Tibial artery (tissue), 4 donors: Measurements from ENCODE around the gene ZRANB1.

Experiments used
- DNase-seq, 2 donors: peaks; one replicate each; pipeline ENCODE4 v3.0.0-alpha.2; 2019
- H3K27ac ChIP-seq, 2 donors: fragments of 200-600 bp; sonication (generic) in 1 of 2; 1 replicate in 1 of 2; 2 replicates in 1 of 2; pipeline ENCODE4 v1.5.1; 2018 to 2019; ENCODE audit warnings: mild to moderate bottlenecking in 1 of 2
- H3K27me3 ChIP-seq, 2 donors: fragments of 200-600 bp; sonication (generic) in 1 of 2; one replicate each; pipeline versions ENCODE4 v1.5.1 to v1.6.0; 2016 to 2019
- H3K36me3 ChIP-seq, 3 donors: fragments of 200-600 bp; sonication (generic) in 2 of 3; one replicate each; pipeline ENCODE4 v1.5.1; 2016 to 2019; ENCODE audit warnings: mild to moderate bottlenecking in 2 of 3
- H3K4me1 ChIP-seq, 4 donors: fragments of 200-600 bp; sonication (generic) in 2 of 4; 1 replicate in 3 of 4; 2 replicates in 1 of 4; pipeline ENCODE4 v1.5.1; 2016 to 2019
- H3K4me3 ChIP-seq, 2 donors: fragments of 200-600 bp; sonication (generic) in 1 of 2; 1 replicate in 1 of 2; 2 replicates in 1 of 2; pipeline ENCODE4 v1.5.1; 2018 to 2019; ENCODE audit warnings: mild to moderate bottlenecking in 2 of 2
- H3K9me3 ChIP-seq, 3 donors: fragments of 200-600 bp; sonication (generic) in 1 of 3; one replicate each; pipeline ENCODE4 v1.5.1; 2016 to 2019
- CTCF ChIP-seq, 2 experiments: fragments of 200-600 bp in 1 of 2; fragments of 450-650 bp in 1 of 2; IDR thresholded peaks; one replicate each; pipeline ENCODE4 v1.5.1; 2017 to 2019; ENCODE audit warnings: antibody characterized with exemption in 2 of 2, mild to moderate bottlenecking in 1 of 2, moderate library complexity in 1 of 2
- intact Hi-C: fragments of 100-400 bp; cut with DNase I; formaldehyde crosslinking; loops from one replicate; pipeline ENCODE4 v1.15.0; 2023; ENCODE audit warnings: low total_unique reads

Gene ZRANB1

GRCh38 chr10:124975977-124976514 lies 34.1 kb downstream of the ZRANB1 start:
- Histone ChIP-seq H3K27me3 (no peaks in the 10 kb centered on the region), H3K4me1 (peaks cover 0 to 16% (median 9%) of the 10 kb centered on the region in 4 donors), H3K36me3 (peaks cover 13 to 22% (median 22%) of the 10 kb centered on the region in 3 donors), H3K4me3 (no peak overlapping the region), H3K27ac (no peak overlapping the region), H3K9me3 (no peaks in the 10 kb centered on the region)
- no peak for DNase-seq
- no peak for TF ChIP-seq CTCF (IDR thresholded peaks at IDR 0.05)
- intact Hi-C loops, result no loop called here

GRCh38 chr10:124977161-124977560 lies 35.2 kb downstream of the ZRANB1 start:
- peaks cover 13 to 28% (median 28%) of the 10 kb centered on the region in 3 donors for H3K36me3 ChIP-seq
- peaks cover 0 to 5% (median 1%) of the 10 kb centered on the region in 4 donors for H3K4me1 ChIP-seq
- H3K27ac ChIP-seq, result no peak overlapping the region
- TF ChIP-seq CTCF (IDR thresholded peaks at IDR 0.05), result no peak
- no peaks in the 10 kb centered on the region for H3K27me3 ChIP-seq
- H3K9me3 ChIP-seq, result no peaks in the 10 kb centered on the region
- H3K4me3 ChIP-seq, result no peak overlapping the region
- intact Hi-C loops, result no loop called here
- no peak for DNase-seq

- Histone ChIP-seq H3K27ac (no peak overlapping the region), H3K36me3 (peaks cover 13 to 31% (median 29%) of the 10 kb centered on the region in 3 donors), H3K4me1 (peaks cover 0 to 3% (median 0%) of the 10 kb centered on the region in 4 donors), H3K27me3 (no peaks in the 10 kb centered on the region), H3K4me3 (no peak overlapping the region), H3K9me3 (no peaks in the 10 kb centered on the region)
- no peak for DNase-seq
- no peak for TF ChIP-seq CTCF (IDR thresholded peaks at IDR 0.05)
- intact Hi-C loops, result no loop called here
These were observed 35.9 kb downstream of the ZRANB1 start for GRCh38 chr10:124977648-124978375.

- H3K27ac ChIP-seq, result no peak overlapping the region
- H3K4me1 ChIP-seq, result peaks cover 0 to 7% (median 2%) of the 10 kb centered on the region in 4 donors
- H3K4me3 ChIP-seq, result no peak overlapping the region
- DNase-seq, result no peak
- no peak for TF ChIP-seq CTCF (IDR thresholded peaks at IDR 0.05)
- H3K9me3 ChIP-seq, result no peaks in the 10 kb centered on the region
- H3K27me3 ChIP-seq, result no peaks in the 10 kb centered on the region
- intact Hi-C loops, result no loop called here
- peaks cover 13 to 33% (median 32%) of the 10 kb centered on the region in 3 donors for H3K36me3 ChIP-seq
These were observed 36.4 kb downstream of the ZRANB1 start for GRCh38 chr10:124978376-124978725.

GRCh38 chr10:124983321-124983720 lies 41.4 kb downstream of the ZRANB1 start:
- Histone ChIP-seq H3K27me3 (no peaks in the 10 kb centered on the region), H3K27ac (no peak overlapping the region), H3K36me3 (peaks cover 17 to 60% (median 38%) of the 10 kb centered on the region in 3 donors), H3K4me1 (peaks cover 0 to 11% (median 4%) of the 10 kb centered on the region in 4 donors), H3K4me3 (no peak overlapping the region), H3K9me3 (no peaks in the 10 kb centered on the region)
- intact Hi-C loops, result no loop called here
- DNase-seq, result no peak
- TF ChIP-seq CTCF (IDR thresholded peaks at IDR 0.05), result no peak
